ENCODE results near the gene CAPN12.

The CAPN12 gene

DNA sequence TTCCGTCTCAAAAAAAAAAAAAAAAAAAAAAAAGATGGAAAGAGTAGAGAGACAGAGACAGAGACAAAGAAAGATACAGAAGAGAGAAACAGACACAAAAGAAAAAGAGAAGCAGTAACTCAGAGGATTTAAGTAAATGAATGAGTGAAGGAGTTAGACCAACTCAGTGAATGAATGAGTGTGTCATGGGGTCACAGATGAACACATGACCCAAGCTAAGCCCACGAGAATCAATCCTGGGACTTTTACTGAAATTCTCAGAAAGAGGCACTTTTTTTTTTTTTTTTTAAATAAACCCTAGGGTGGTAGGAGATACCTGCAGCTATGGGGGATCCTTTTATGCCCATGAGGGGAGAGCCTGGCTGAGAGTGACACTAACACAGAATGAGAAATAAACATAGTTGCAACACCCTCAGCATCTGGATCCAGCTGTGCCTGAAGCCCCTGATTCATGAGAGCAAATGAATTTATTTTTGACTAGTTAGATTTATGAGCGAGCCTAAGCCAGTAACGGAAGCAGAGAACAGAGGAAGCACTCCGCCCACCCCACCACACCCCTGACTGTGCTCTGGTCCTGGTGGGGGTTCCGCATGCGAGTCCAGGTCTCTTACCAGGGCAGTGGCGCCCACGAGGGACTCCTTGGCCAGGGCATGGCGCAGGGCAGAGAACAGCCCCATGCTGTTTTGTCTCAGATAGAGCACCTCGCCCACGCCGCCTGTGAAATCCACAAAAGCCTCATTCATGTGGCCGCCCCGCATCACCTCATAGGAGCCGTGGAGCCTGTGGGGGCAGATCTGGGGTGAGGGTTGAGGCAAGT is 4.6 kb downstream of the CAPN12 start:
- no peak for DNase-seq (ENCODE audit: low read depth)
- H3K4me3 ChIP-seq (ENCODE audit: control insufficient read depth, low read depth, low read length) = no peak overlapping the region
- TF ChIP-seq, protein P1, sequence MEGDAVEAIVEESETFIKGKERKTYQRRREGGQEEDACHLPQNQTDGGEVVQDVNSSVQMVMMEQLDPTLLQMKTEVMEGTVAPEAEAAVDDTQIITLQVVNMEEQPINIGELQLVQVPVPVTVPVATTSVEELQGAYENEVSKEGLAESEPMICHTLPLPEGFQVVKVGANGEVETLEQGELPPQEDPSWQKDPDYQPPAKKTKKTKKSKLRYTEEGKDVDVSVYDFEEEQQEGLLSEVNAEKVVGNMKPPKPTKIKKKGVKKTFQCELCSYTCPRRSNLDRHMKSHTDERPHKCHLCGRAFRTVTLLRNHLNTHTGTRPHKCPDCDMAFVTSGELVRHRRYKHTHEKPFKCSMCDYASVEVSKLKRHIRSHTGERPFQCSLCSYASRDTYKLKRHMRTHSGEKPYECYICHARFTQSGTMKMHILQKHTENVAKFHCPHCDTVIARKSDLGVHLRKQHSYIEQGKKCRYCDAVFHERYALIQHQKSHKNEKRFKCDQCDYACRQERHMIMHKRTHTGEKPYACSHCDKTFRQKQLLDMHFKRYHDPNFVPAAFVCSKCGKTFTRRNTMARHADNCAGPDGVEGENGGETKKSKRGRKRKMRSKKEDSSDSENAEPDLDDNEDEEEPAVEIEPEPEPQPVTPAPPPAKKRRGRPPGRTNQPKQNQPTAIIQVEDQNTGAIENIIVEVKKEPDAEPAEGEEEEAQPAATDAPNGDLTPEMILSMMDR (IDR thresholded peaks at IDR 0.05; ENCODE audit: control insufficient read depth, insufficient read depth, low read depth, low read length, missing control alignments) = no peak

DNA sequence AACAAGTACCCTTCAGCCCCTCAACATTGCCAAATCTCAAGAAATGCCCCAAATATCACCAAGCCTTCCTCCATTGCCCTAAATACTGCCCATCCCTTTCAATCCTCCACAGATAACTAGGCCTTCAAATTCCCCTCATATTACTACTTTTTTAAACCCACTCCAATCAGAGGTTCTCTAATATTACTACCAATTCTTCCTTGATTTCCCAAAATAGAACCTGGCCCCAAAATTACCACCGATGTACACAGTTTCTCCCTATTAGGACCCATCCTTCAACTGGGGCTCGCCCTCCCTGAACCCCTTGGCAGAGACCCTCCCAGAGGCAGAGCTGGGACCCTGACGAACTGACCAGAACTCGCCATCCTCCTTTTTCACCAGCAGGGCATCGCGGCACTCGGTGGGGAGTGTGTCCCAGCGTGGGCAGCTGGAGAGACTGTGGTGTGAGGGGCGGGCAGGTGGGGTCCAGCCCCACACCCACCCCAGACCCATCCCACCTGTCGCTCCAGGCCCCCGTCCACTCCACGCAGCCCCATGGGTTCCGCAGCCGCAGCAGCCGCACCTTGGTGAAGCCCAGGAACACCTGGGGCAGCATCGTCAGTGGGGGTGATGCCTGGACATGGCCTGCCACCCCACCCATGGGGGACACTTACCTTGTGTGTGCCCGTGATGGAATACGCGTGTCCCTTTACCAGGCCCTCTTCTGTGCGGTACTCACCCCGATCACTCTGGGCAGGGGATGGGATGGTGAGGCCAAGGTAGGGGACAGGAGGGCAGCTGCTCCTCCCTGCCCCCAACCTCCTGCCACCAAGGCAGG is 6.1 kb downstream of the CAPN12 start:
- TF ChIP-seq, protein P1 (IDR thresholded peaks at IDR 0.05; ENCODE audit: control insufficient read depth, insufficient read depth, low read depth, low read length, missing control alignments) = no peak
- no peak overlapping the region for H3K4me3 ChIP-seq (ENCODE audit: control insufficient read depth, low read depth, low read length)

DNA sequence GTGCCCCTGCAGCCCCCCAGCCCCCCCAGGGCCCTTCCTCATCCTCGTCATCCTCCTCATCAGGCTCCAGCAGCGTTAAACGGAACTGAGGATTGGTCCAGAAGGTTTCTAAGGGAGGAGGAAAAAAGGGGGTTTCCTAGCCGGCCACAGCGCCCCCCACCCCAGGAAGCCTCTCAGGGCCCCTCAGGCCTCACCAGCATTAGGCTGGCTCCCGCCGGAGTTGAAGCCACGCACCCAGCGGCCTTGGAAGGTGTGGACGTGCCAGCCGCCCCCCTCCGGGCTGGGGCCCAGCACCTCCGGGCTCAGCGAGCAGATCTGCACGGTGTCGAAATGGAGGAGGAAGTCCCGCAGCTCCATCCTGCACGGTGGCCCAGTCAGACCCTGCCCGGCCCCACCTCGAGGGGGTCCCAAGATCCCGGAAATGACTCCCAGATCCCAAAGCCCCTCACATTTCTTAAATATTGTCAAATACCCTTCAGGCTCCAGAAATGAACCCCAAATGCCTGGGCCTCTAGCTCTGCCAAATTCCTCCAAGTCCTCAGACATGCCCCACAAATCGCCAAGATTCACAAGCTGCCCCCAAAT is 6.9 kb downstream of the CAPN12 start:
- TF ChIP-seq, protein P1 (IDR thresholded peaks at IDR 0.05; ENCODE audit: control insufficient read depth, insufficient read depth, low read depth, low read length, missing control alignments) = no peak
- H3K4me3 ChIP-seq (ENCODE audit: control insufficient read depth, low read depth, low read length) = no peak overlapping the region
- no peak for DNase-seq (ENCODE audit: low read depth)

More for the DNA sequence above, 6.1 kb downstream of the CAPN12 start:
- no peak for DNase-seq (ENCODE audit: low read depth)

DNA sequence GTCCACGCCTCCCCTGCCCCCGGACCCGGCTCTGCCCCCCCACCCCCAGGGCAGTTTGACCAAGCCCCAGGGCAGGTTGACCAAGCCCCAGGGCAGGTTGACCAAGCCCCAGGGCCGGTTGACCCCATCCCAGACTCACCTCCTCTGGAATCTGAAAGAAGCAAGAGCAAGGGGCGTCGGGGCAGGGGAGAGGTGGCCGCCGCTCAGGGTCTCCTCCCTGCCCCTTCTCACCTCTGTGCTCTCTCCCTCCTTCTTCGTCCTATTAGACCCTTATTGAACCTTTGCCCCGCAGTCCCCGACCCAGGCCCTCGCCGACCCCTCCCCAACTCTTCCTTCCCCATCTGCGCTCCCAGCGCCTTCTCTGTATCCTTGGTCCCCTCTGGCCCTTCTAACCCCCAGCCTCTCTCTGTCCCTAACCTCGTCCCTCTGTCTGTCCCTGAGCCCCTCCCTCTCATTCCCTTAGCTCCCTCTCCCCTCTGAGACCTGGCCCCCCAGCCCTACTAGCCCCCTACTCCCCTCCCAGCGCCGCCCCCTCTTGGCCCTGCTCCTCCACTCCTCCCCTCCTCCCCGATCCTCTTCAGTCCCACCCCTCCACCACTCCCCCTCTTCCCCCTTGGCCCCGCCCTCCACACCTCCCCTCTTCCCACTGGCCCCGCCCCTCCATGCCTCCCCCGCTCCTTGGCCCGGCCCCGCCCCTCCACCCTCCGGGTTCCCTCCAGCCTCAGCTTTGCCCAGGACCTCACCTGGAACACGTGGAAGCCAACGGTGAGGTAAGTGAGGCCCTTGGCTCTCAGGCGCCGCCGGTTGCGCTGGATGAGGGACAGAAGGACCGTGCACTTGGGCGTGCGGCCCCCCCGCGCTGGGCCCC is 7.6 kb downstream of the CAPN12 start:
- no peak overlapping the region for H3K4me3 ChIP-seq (ENCODE audit: control insufficient read depth, low read depth, low read length)
- DNase-seq (ENCODE audit: low read depth) = no peak
- TF ChIP-seq, protein P1 (IDR thresholded peaks at IDR 0.05; ENCODE audit: control insufficient read depth, insufficient read depth, low read depth, low read length, missing control alignments) = no peak

DNA sequence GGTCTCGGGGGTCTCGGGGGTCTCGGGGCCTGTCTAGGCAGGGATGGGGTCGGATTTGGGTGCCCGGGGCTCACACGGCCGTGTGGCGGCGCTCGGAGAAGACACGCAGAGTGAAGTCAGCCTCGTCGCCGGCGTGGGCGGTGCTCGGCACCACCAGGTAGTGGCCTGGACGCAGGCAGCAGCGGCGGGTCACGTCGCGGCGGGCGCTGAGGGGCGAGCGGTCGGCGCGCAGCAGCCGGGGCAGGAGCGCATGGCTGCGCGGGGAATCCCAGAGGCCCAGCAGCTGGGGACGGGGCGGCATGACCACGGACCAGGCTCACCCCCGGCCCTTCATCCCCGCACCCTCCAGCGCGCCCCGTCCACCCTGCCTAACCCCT is 8.2 kb downstream of the CAPN12 start:
- DNase-seq (ENCODE audit: low read depth) = no peak
- peak overlapping the region; percentile 22 for H3K4me3 ChIP-seq (ENCODE audit: control insufficient read depth, low read depth, low read length)
- TF ChIP-seq, protein P1 (IDR thresholded peaks at IDR 0.05; ENCODE audit: control insufficient read depth, insufficient read depth, low read depth, low read length, missing control alignments) = no peak

DNA sequence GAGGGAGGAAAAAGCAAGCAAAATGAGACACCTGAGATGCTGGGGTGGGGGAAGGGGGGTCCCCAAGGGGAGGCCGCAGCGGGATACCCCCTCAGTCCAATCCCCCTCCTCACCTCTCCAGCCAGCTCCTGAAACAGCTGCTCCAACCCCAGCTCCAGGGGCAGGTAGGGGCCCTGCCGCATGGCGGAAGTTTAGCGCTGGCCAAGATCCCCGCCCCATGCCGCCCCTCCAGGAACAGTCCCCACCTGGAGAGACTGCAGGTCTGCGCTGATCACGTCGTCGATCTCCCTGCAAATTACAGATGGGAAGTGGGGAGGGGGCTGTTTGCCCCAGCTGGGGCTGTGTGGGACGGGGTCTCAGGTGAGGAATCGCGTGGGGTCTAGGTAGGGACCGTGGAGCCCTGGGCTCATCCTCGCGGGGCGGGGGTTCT is 9.0 kb downstream of the CAPN12 start:
- no peak for DNase-seq (ENCODE audit: low read depth)
- H3K4me3 ChIP-seq (ENCODE audit: control insufficient read depth, low read depth, low read length) = no peak overlapping the region

More for the DNA sequence above, 9.0 kb downstream of the CAPN12 start:
- TF ChIP-seq, protein P1 (IDR thresholded peaks at IDR 0.05; ENCODE audit: control insufficient read depth, insufficient read depth, low read depth, low read length, missing control alignments) = no peak
